Omental fat pad (tissue), 4 donors: Measurements from ENCODE around the gene MROH2B. TPM values are rescaled to one million over a fixed set of nuclear protein-coding genes. Genes with fewer than 3 reads are reported as not detected.

Source experiments
- ATAC-seq: fragments of 150-250 bp; one replicate; pipeline ENCODE4 v1.9.1; 2016; ENCODE audit warnings: mild to moderate bottlenecking, moderate library complexity; ENCODE audit not compliant: low FRiP score
- DNase-seq: peaks from one replicate; pipeline ENCODE4 v3.0.0-alpha.2; 2019; ENCODE audit warnings: low spot score
- CTCF ChIP-seq, 3 donors: fragments of 450-650 bp; IDR thresholded peaks; one replicate each; pipeline ENCODE4 v1.5.1; 2016 to 2017; ENCODE audit warnings: antibody characterized with exemption in 3 of 3, mild to moderate bottlenecking in 3 of 3, moderate library complexity in 2 of 3
- total RNA-seq, 4 donors: library from RNA; depleted of rRNA; stranded (reverse); fragments of >200 nt; gene quantifications; one replicate each; pipeline ENCODE4 v1.1.0, GENCODE V29; 2016

Gene MROH2B
- total RNA-seq, 4 donors from 2014 or later, result not detected

GRCh38 chr5:40976041-40976440 lies 95.1 kb downstream of the MROH2B start:
- ATAC-seq, result no peak

GRCh38 chr5:40973364-40974004 lies 97.7 kb downstream of the MROH2B start:
- ATAC-seq, result no peak
- no peak for TF ChIP-seq CTCF (IDR thresholded peaks at IDR 0.05)
- no peak for DNase-seq

More at GRCh38 chr5:40976041-40976440, 95.1 kb downstream of the MROH2B start:
- TF ChIP-seq CTCF (IDR thresholded peaks at IDR 0.05), result no peak
- no peak for DNase-seq

GRCh38 chr5:40972434-40972833 lies 98.7 kb downstream of the MROH2B start:
- DNase-seq, result no peak
- TF ChIP-seq CTCF (IDR thresholded peaks at IDR 0.05), result no peak
- no peak for ATAC-seq

GRCh38 chr5:40962207-40962955 lies 108.8 kb downstream of the MROH2B start:
- ATAC-seq (no peak), DNase-seq (no peak)
- TF ChIP-seq CTCF (IDR thresholded peaks at IDR 0.05), result no peak

GRCh38 chr5:40960037-40960436 lies 111.1 kb downstream of the MROH2B start:
- ATAC-seq, result no peak

GRCh38 chr5:40958811-40959210 lies 112.3 kb downstream of the MROH2B start:
- DNase-seq (no peak), ATAC-seq (no peak)
- no peak for TF ChIP-seq CTCF (IDR thresholded peaks at IDR 0.05)

More at GRCh38 chr5:40960037-40960436, 111.1 kb downstream of the MROH2B start:
- no peak for DNase-seq
- no peak for TF ChIP-seq CTCF (IDR thresholded peaks at IDR 0.05)

GRCh38 chr5:40957048-40957447 lies 114.1 kb downstream of the MROH2B start:
- no peak for TF ChIP-seq CTCF (IDR thresholded peaks at IDR 0.05)
- DNase-seq (no peak), ATAC-seq (no peak)
